ENCODE data around the gene DKK3. TPM values are rescaled to one million over a fixed set of nuclear protein-coding genes. Genes with fewer than 3 reads are reported as not detected.

DKK3 gene
- total RNA-seq, 1 donor from 2014 or later, result 225 TPM

GRCh38 chr11:12006552-12007229, 1.7 kb downstream of the DKK3 start:
- DNase-seq (ENCODE audit: low spot score in 2 of 2), result no peak
- FAIRE-seq, result no peak

GRCh38 chr11:12005476-12005875, 3.0 kb downstream of the DKK3 start:
- FAIRE-seq, result no peak
- DNase-seq (ENCODE audit: low spot score in 2 of 2), result no peak

- FAIRE-seq, result no peak
- no peak for DNase-seq (ENCODE audit: low spot score in 2 of 2)
These were observed 3.4 kb downstream of the DKK3 start for GRCh38 chr11:12005061-12005460.

- no peak for DNase-seq (ENCODE audit: low spot score in 2 of 2)
- FAIRE-seq, result no peak
These were observed 4.6 kb downstream of the DKK3 start for GRCh38 chr11:12003815-12004214.

- FAIRE-seq (no peak), DNase-seq (ENCODE audit: low spot score in 2 of 2) (no peak)
These were observed 5.1 kb downstream of the DKK3 start for GRCh38 chr11:12003336-12003735.

- DNase-seq (ENCODE audit: low spot score in 2 of 2), result no peak
- no peak for FAIRE-seq
These were observed 7.2 kb downstream of the DKK3 start for GRCh38 chr11:12001186-12001585.

- no peak for DNase-seq (ENCODE audit: low spot score in 2 of 2)
- no peak for FAIRE-seq
These were observed 10.2 kb downstream of the DKK3 start for GRCh38 chr11:11998091-11998781.

GRCh38 chr11:11997049-11997322, 11.4 kb downstream of the DKK3 start:
- no peak for FAIRE-seq

GRCh38 chr11:11996321-11997048, 11.9 kb downstream of the DKK3 start:
- FAIRE-seq (no peak), DNase-seq (ENCODE audit: low spot score in 2 of 2) (no peak)

More at GRCh38 chr11:11997049-11997322, 11.4 kb downstream of the DKK3 start:
- no peak for DNase-seq (ENCODE audit: low spot score in 2 of 2)

- DNase-seq (ENCODE audit: low spot score in 2 of 2), result no peak
- no peak for FAIRE-seq
These were observed 12.8 kb downstream of the DKK3 start for GRCh38 chr11:11995601-11996000.

- DNase-seq (ENCODE audit: low spot score in 2 of 2) (peak in 1 of 2 donors; percentile 46), FAIRE-seq (no peak)
These were observed 14.6 kb downstream of the DKK3 start for GRCh38 chr11:11993839-11994238.

GRCh38 chr11:11992257-11993212, 15.9 kb downstream of the DKK3 start:
- no peak for DNase-seq (ENCODE audit: low spot score in 2 of 2)

GRCh38 chr11:11989774-11990744, 18.4 kb downstream of the DKK3 start:
- DNase-seq (ENCODE audit: low spot score in 2 of 2) (no peak), FAIRE-seq (no peak)

More at GRCh38 chr11:11992257-11993212, 15.9 kb downstream of the DKK3 start:
- FAIRE-seq, result no peak

- FAIRE-seq, result no peak
- DNase-seq (ENCODE audit: low spot score in 2 of 2), result no peak
These were observed 19.7 kb downstream of the DKK3 start for GRCh38 chr11:11988681-11989261.

GRCh38 chr11:11988099-11988651, 20.3 kb downstream of the DKK3 start:
- DNase-seq (ENCODE audit: low spot score in 2 of 2) (no peak), FAIRE-seq (no peak)

- DNase-seq (ENCODE audit: low spot score in 2 of 2) (no peak), FAIRE-seq (no peak)
These were observed 20.9 kb downstream of the DKK3 start for GRCh38 chr11:11987503-11988022.

- DNase-seq (ENCODE audit: low spot score in 2 of 2) (no peak), FAIRE-seq (no peak)
These were observed 22.2 kb downstream of the DKK3 start for GRCh38 chr11:11985954-11986949.
